ENCODE measurements around the gene TP73. TPM values are rescaled to one million over a fixed set of nuclear protein-coding genes. Genes with fewer than 3 reads are reported as not detected.

Gene TP73
- total RNA-seq, 1 donor from 2014 or later, result not detected

GRCh38 chr1:3672231-3672970, 20.1 kb downstream of the TP73 start:
- DNase-seq (ENCODE audit: low spot score in 2 of 2), result no peak
- TF ChIP-seq CTCF (IDR thresholded peaks at IDR 0.05), result no peak
- H3K4me1 ChIP-seq, result no peaks in the 10 kb centered on the region
- no peaks in the 10 kb centered on the region for H3K36me3 ChIP-seq
- intact Hi-C loops (cut with DNase I), result no loop called here
- H3K27me3 ChIP-seq, result no peaks in the 10 kb centered on the region
- H3K4me3 ChIP-seq, result no peak overlapping the region
- no peak overlapping the region for H3K27ac ChIP-seq
- no peaks in the 10 kb centered on the region for H3K9me3 ChIP-seq

DNA sequence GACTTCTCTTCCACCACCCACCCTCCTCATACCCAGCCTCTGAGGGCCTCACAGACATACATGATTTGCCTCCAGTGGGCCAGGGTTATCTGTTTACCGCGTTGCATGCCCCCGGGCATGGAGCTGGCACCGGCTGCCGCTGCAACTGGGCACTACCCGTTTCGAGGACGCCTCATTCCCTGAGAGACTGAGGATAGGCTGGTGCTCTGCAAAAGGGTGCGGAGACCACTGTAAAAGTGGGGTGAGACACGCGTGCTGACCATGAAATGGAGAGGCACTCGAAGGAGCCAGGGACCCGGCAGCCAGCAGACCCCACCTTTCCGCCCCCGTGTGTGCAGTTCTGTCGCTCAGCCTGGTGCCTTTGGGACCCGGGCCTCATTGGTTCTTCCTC, 20.6 kb downstream of the TP73 start:
- DNase-seq (ENCODE audit: low spot score in 2 of 2), result no peak
- intact Hi-C loops (cut with DNase I), result no loop called here
- no peaks in the 10 kb centered on the region for H3K9me3 ChIP-seq
- H3K4me1 ChIP-seq, result no peaks in the 10 kb centered on the region
- H3K36me3 ChIP-seq, result no peaks in the 10 kb centered on the region
- H3K4me3 ChIP-seq, result no peak overlapping the region
- H3K27ac ChIP-seq, result no peak overlapping the region
- H3K27me3 ChIP-seq, result no peaks in the 10 kb centered on the region
- TF ChIP-seq CTCF (IDR thresholded peaks at IDR 0.05), result no peak

DNA sequence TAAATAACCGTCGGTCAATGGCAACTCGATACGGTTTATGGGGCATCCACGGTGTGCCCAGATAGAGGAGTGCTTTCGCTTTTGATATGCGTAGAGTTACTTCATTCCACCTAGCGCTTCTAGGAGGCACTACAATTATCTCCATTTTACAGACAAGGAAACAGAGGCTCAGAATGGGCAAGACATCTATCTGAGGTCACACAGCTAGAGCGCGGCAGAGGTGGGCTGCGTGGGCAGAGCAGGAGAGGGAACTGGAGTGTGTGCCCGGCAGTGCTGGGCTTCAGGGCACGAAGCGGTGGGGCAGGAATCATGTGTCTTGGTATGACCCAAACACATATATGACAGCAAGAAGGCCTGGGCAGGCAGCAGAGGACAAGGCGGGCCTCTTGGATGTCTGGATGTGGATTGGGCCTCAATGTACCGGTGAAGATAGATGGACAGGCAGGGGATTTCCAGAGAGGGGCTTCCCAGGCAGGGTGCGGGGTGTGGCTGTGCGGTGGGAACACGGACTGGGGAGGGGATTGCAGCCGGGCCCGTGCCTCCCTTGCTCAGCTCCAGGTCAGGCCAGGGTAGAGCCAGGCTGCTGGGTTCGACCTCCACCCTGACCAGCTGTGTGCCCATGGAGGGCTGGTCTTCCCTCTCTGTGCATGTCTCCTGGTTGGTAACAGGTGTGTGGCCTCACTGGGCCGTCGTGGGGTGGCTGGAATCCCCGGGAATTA, 21.2 kb downstream of the TP73 start:
- Histone ChIP-seq H3K9me3 (no peaks in the 10 kb centered on the region), H3K4me3 (no peak overlapping the region), H3K36me3 (no peaks in the 10 kb centered on the region), H3K27me3 (no peaks in the 10 kb centered on the region), H3K4me1 (no peaks in the 10 kb centered on the region), H3K27ac (no peak overlapping the region)
- TF ChIP-seq CTCF (IDR thresholded peaks at IDR 0.05), result no peak
- intact Hi-C loops (cut with DNase I), result no loop called here
- DNase-seq (ENCODE audit: low spot score in 2 of 2), result no peak

DNA sequence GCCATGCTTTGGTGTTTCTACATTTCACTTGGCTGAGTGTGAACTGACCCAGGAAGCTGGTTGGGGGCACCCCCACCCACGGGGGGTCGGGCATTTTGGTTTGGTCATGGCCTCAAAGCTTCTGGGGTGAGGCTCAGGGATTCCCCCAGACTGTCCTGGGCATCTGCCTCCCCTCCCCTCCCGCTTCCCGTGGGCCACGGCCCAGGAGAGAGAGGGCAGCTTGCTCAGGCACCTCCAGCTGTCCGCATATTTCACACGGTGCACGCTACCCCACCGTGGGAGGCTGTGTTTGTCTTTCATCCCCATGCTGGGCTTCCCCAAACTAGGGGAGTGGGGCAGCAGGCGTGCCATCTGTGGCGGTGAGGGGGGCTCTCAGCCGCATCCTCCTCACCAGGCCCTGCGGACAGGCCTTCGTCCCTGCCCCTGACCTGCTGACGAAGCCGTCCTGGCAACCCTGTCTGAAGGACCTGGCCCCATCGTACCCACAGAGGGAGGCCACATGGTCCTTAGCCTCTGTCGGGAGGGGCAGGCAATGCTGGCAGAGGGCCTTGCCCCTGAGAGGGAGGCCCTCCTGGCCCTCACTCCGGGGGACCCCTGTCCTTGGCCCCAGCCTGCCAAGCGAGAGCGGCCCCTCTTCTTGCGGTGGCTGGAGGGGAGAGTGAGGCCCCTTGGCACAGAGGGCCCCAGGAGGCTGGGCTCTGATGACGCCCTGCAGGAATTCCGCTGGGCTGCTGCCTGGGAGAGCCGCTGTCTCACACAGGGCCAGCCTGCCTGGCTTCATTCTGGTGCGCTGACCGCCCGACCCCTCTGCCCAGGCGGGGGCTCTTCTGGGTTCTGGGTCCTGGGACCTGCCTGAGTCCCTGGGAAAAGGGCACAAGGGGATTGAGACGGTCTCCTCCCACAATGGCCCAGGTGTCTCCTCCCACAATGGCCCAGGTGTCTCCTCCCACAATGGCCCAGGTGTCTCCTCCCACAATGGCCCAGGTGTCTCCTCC, 22.1 kb downstream of the TP73 start:
- Histone ChIP-seq H3K4me3 (no peak overlapping the region), H3K9me3 (no peaks in the 10 kb centered on the region), H3K27ac (no peak overlapping the region), H3K36me3 (no peaks in the 10 kb centered on the region), H3K4me1 (no peaks in the 10 kb centered on the region), H3K27me3 (no peaks in the 10 kb centered on the region)
- intact Hi-C loops (cut with DNase I), result no loop called here
- DNase-seq (ENCODE audit: low spot score in 2 of 2), result no peak
- no peak for TF ChIP-seq CTCF (IDR thresholded peaks at IDR 0.05)

- intact Hi-C loops (cut with DNase I), result no loop called here
- TF ChIP-seq CTCF (IDR thresholded peaks at IDR 0.05), result no peak
- Histone ChIP-seq H3K9me3 (no peaks in the 10 kb centered on the region), H3K4me3 (no peak overlapping the region), H3K27me3 (no peaks in the 10 kb centered on the region), H3K36me3 (no peaks in the 10 kb centered on the region), H3K27ac (no peak overlapping the region), H3K4me1 (no peaks in the 10 kb centered on the region)
- no peak for DNase-seq (ENCODE audit: low spot score in 2 of 2)
Observed at GRCh38 chr1:3675436-3675835, 23.1 kb downstream of the TP73 start.

All from ascending aorta (tissue), 2 donors.